ENCODE measurements around the gene MTA1. TPM values are rescaled to one million over a fixed set of nuclear protein-coding genes. Genes with fewer than 3 reads are reported as not detected.

MTA1 gene
- total and polyA plus RNA-seq, 4 donors = 3.7 to 28.1 (median 21.0) TPM

DNA sequence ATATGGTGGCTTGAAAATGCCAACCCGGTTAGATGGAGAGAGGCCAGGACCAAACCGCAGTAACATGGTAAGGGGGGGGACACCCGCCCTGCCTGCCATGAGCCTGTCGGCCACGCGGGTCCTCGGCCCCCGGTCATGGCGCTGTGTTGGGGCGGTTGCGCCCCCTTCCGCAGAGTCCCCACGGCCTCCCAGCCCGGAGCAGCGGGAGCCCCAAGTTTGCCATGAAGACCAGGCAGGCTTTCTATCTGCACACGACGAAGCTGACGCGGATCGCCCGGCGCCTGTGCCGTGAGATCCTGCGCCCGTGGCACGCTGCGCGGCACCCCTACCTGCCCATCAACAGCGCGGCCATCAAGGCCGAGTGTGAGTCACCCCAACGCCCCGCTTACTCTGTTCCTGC is 44.9 kb downstream of the MTA1 start:
- Histone ChIP-seq H3K4me3 (ENCODE audit: low read depth in 1 of 3, low read length in 3 of 3) (no peak overlapping the region), H3K9ac (ENCODE audit: low read depth in 1 of 2, low read length in 2 of 2) (no peak overlapping the region), H3K27me3 (ENCODE audit: control insufficient read depth in 4 of 4, insufficient read depth in 4 of 4, low read length in 3 of 4) (no peaks in the 10 kb centered on the region), H3K4me1 (ENCODE audit: control insufficient read depth in 4 of 4, insufficient read depth in 4 of 4, low read length in 3 of 4) (peaks cover 8 to 25% (median 17%) of the 10 kb centered on the region in 4 donors), H3K36me3 (ENCODE audit: control insufficient read depth in 4 of 4, insufficient read depth in 3 of 4, low read depth in 1 of 4, low read length in 3 of 4) (peaks cover 8 to 48% (median 28%) of the 10 kb centered on the region in 4 donors), H3K9me3 (ENCODE audit: control insufficient read depth in 4 of 4, low read length in 3 of 4) (no peaks in the 10 kb centered on the region), H3K27ac (ENCODE audit: low read depth in 1 of 2, low read length in 2 of 2) (no peak overlapping the region)
- no peak for TF ChIP-seq SP1 (IDR thresholded peaks at IDR 0.05)
- DNase-seq (ENCODE audit: low spot score) = no peak
- 95% methylated on average over 33 of the region's 33 CpGs for WGBS

DNA sequence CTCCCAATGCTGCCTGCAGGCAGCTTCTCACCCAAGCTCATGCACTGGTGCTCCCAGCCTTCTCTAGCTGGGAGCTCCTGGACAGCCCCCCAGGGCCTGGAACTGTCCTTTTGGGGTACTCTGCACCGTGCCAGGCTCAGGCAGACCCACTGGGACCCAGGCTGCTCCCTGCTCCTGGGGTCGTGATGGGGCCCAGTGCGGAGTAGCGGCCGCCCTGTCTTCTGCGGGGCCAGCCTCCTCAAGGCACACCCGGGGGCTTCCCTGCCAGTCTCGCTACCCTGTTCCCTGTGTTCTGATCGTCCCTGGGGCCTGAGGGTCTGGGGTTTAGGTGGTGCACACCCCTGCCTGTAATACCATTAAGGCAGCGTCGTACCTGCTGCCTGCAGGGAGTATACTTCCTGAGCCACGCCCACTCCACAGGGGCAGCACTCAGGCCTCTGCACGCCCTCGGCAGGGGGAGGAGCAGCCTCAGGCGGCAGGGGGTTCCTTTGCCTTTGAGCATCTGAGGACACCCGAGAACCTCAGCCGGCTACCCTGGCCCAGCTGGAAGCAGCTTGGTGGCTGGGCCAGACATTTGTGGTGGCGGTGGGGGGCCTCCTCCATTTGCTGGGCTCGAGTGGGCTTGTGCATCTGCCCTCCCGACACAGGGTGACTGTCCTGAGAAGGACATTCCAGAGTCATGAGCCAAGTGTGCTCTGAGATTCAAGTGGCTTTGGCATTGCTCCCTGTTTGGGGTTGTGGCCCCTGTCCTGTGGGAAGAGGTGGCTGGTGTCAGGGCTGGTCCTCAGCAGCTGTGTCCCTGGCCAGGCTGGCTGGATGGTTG is 45.8 kb downstream of the MTA1 start:
- no peak for DNase-seq (ENCODE audit: low spot score)
- WGBS = 88% methylated on average over 20 of the region's 20 CpGs
- TF ChIP-seq RXRA (IDR thresholded peaks at IDR 0.05) (no peak), JUND (IDR thresholded peaks at IDR 0.05) (no peak), FOXA2 (IDR thresholded peaks at IDR 0.05) (no peak), FOXA1 (IDR thresholded peaks at IDR 0.05) (no peak), RAD21 (IDR thresholded peaks at IDR 0.05) (no peak), NR2F2 (IDR thresholded peaks at IDR 0.05) (no peak), HNF4G (IDR thresholded peaks at IDR 0.05) (no peak), TAF1 (conservative IDR thresholded peaks at IDR 0.05) (no peak), GABPA (IDR thresholded peaks at IDR 0.05 in 1 of 2, conservative IDR thresholded peaks at IDR 0.05 in 1 of 2) (no peak), EGR1 (IDR thresholded peaks at IDR 0.05; ENCODE audit: low read depth in 2 of 2) (no peak)
- TF ChIP-seq, protein P1, sequence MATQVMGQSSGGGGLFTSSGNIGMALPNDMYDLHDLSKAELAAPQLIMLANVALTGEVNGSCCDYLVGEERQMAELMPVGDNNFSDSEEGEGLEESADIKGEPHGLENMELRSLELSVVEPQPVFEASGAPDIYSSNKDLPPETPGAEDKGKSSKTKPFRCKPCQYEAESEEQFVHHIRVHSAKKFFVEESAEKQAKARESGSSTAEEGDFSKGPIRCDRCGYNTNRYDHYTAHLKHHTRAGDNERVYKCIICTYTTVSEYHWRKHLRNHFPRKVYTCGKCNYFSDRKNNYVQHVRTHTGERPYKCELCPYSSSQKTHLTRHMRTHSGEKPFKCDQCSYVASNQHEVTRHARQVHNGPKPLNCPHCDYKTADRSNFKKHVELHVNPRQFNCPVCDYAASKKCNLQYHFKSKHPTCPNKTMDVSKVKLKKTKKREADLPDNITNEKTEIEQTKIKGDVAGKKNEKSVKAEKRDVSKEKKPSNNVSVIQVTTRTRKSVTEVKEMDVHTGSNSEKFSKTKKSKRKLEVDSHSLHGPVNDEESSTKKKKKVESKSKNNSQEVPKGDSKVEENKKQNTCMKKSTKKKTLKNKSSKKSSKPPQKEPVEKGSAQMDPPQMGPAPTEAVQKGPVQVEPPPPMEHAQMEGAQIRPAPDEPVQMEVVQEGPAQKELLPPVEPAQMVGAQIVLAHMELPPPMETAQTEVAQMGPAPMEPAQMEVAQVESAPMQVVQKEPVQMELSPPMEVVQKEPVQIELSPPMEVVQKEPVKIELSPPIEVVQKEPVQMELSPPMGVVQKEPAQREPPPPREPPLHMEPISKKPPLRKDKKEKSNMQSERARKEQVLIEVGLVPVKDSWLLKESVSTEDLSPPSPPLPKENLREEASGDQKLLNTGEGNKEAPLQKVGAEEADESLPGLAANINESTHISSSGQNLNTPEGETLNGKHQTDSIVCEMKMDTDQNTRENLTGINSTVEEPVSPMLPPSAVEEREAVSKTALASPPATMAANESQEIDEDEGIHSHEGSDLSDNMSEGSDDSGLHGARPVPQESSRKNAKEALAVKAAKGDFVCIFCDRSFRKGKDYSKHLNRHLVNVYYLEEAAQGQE (IDR thresholded peaks at IDR 0.05) = no peak
- TF ChIP-seq, protein P2, sequence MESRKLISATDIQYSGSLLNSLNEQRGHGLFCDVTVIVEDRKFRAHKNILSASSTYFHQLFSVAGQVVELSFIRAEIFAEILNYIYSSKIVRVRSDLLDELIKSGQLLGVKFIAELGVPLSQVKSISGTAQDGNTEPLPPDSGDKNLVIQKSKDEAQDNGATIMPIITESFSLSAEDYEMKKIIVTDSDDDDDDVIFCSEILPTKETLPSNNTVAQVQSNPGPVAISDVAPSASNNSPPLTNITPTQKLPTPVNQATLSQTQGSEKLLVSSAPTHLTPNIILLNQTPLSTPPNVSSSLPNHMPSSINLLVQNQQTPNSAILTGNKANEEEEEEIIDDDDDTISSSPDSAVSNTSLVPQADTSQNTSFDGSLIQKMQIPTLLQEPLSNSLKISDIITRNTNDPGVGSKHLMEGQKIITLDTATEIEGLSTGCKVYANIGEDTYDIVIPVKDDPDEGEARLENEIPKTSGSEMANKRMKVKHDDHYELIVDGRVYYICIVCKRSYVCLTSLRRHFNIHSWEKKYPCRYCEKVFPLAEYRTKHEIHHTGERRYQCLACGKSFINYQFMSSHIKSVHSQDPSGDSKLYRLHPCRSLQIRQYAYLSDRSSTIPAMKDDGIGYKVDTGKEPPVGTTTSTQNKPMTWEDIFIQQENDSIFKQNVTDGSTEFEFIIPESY (IDR thresholded peaks at IDR 0.05) = no peak
- TF ChIP-seq, protein P3, sequence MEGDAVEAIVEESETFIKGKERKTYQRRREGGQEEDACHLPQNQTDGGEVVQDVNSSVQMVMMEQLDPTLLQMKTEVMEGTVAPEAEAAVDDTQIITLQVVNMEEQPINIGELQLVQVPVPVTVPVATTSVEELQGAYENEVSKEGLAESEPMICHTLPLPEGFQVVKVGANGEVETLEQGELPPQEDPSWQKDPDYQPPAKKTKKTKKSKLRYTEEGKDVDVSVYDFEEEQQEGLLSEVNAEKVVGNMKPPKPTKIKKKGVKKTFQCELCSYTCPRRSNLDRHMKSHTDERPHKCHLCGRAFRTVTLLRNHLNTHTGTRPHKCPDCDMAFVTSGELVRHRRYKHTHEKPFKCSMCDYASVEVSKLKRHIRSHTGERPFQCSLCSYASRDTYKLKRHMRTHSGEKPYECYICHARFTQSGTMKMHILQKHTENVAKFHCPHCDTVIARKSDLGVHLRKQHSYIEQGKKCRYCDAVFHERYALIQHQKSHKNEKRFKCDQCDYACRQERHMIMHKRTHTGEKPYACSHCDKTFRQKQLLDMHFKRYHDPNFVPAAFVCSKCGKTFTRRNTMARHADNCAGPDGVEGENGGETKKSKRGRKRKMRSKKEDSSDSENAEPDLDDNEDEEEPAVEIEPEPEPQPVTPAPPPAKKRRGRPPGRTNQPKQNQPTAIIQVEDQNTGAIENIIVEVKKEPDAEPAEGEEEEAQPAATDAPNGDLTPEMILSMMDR (IDR thresholded peaks at IDR 0.05; ENCODE audit: low read depth, low read length, missing input control) = no peak
- TF ChIP-seq, protein P4, sequence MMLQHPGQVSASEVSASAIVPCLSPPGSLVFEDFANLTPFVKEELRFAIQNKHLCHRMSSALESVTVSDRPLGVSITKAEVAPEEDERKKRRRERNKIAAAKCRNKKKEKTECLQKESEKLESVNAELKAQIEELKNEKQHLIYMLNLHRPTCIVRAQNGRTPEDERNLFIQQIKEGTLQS (IDR thresholded peaks at IDR 0.05) = no peak
- no peak overlapping the region for H3K27ac ChIP-seq (ENCODE audit: low read depth in 1 of 2, low read length in 2 of 2)
- H3K36me3 ChIP-seq (ENCODE audit: control insufficient read depth in 4 of 4, insufficient read depth in 3 of 4, low read depth in 1 of 4, low read length in 3 of 4) = peaks cover 8 to 45% (median 28%) of the 10 kb centered on the region in 4 donors
- H3K9ac ChIP-seq (ENCODE audit: low read depth in 1 of 2, low read length in 2 of 2) = no peak overlapping the region
- no peaks in the 10 kb centered on the region for H3K9me3 ChIP-seq (ENCODE audit: control insufficient read depth in 4 of 4, low read length in 3 of 4)
- H3K27me3 ChIP-seq (ENCODE audit: control insufficient read depth in 4 of 4, insufficient read depth in 4 of 4, low read length in 3 of 4) = no peaks in the 10 kb centered on the region
- no peak overlapping the region for H3K4me3 ChIP-seq (ENCODE audit: low read depth in 1 of 3, low read length in 3 of 3)
- H3K4me1 ChIP-seq (ENCODE audit: control insufficient read depth in 4 of 4, insufficient read depth in 4 of 4, low read length in 3 of 4) = peaks cover 8 to 26% (median 18%) of the 10 kb centered on the region in 4 donors
